ENCODE results near the gene STPG3. TPM values are rescaled to one million over a fixed set of nuclear protein-coding genes. Genes with fewer than 3 reads are reported as not detected.

The STPG3 gene
- total and polyA plus RNA-seq, 2 of the 13 experiments (the other 11 are each of a cell fraction or from before 2014, with no cell fraction given): not detected

DNA sequence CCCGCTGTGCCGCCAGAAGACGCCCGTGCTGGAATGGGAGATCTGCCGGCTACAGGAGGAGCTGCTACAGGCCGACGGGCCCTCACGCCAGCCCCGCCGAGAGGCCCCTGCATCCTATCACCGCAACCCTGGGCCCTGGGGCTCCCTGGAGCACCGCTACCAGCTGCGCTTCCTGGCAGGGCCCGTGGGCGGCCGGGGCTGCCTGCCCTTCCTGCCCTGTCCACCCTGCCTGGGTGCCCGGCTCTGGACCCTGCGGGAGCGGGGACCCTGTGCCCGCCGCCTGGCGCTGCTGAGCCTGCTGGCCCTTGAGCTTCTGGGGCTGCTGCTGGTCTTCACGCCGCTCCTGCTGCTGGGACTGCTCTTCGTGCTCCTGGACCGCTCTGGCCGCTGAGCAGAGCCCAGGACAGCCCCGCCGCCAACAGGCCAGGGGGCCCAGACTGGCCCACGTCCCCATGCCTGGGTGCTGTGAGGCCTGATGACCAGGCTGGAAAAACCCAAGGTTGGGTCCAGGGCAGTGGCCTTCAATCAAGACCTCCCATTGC lies 32.8 kb upstream of the STPG3 start (continued):
- TF ChIP-seq ARID2 (CRISPR knock-in tag; IDR thresholded peaks at IDR 0.05; ENCODE audit: borderline replicate concordance) (0 out of 2 replicates have a peak, but pooled peaks have one; percentile 51), TFE3 (CRISPR knock-in tag; IDR thresholded peaks at IDR 0.05) (no peak), ELF3 (CRISPR knock-in tag; IDR thresholded peaks at IDR 0.05) (no peak), ZBTB40 (IDR thresholded peaks at IDR 0.05) (no peak), ZBTB40 (CRISPR knock-in tag; IDR thresholded peaks at IDR 0.05) (0 out of 2 replicates have a peak, but pooled peaks have one; percentile 1), ZBTB38 (CRISPR knock-in tag; IDR thresholded peaks at IDR 0.05) (peak; percentile 24; the same call in 1 of the 2 replicates), HOXA3 (CRISPR knock-in tag; IDR thresholded peaks at IDR 0.05) (no peak), HMGXB4 (CRISPR knock-in tag; IDR thresholded peaks at IDR 0.05; ENCODE audit: borderline replicate concordance in 1 of 2, low read depth in 1 of 2) (peak in 1 of 2 experiments; percentile 42; a peak in 1 of 4 replicates)
- TF ChIP-seq, protein P1, sequence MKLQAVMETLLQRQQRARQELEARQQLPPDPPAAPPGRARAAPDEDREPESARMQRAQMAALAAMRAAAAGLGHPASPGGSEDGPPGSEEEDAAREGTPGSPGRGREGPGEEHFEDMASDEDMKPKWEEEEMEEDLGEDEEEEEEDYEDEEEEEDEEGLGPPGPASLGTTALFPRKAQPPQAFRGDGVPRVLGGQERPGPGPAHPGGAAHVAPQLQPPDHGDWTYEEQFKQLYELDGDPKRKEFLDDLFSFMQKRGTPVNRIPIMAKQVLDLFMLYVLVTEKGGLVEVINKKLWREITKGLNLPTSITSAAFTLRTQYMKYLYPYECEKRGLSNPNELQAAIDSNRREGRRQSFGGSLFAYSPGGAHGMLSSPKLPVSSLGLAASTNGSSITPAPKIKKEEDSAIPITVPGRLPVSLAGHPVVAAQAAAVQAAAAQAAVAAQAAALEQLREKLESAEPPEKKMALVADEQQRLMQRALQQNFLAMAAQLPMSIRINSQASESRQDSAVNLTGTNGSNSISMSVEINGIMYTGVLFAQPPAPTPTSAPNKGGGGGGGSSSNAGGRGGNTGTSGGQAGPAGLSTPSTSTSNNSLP (IDR thresholded peaks at IDR 0.05; ENCODE audit: low read depth, low read length): no peak
- TF ChIP-seq, protein P2, sequence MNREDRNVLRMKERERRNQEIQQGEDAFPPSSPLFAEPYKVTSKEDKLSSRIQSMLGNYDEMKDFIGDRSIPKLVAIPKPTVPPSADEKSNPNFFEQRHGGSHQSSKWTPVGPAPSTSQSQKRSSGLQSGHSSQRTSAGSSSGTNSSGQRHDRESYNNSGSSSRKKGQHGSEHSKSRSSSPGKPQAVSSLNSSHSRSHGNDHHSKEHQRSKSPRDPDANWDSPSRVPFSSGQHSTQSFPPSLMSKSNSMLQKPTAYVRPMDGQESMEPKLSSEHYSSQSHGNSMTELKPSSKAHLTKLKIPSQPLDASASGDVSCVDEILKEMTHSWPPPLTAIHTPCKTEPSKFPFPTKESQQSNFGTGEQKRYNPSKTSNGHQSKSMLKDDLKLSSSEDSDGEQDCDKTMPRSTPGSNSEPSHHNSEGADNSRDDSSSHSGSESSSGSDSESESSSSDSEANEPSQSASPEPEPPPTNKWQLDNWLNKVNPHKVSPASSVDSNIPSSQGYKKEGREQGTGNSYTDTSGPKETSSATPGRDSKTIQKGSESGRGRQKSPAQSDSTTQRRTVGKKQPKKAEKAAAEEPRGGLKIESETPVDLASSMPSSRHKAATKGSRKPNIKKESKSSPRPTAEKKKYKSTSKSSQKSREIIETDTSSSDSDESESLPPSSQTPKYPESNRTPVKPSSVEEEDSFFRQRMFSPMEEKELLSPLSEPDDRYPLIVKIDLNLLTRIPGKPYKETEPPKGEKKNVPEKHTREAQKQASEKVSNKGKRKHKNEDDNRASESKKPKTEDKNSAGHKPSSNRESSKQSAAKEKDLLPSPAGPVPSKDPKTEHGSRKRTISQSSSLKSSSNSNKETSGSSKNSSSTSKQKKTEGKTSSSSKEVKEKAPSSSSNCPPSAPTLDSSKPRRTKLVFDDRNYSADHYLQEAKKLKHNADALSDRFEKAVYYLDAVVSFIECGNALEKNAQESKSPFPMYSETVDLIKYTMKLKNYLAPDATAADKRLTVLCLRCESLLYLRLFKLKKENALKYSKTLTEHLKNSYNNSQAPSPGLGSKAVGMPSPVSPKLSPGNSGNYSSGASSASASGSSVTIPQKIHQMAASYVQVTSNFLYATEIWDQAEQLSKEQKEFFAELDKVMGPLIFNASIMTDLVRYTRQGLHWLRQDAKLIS (CRISPR knock-in tag; IDR thresholded peaks at IDR 0.05): no peak

All from HepG2 (cell line).